Aorta (tissue), 5 donors: Measurements from ENCODE around the gene RNF215. TPM values are rescaled to one million over a fixed set of nuclear protein-coding genes. Genes with fewer than 3 reads are reported as not detected.

Source experiments
- ATAC-seq: fragments of 200-7000 bp; cut with Tn5 transposase; one replicate; pipeline ENCODE4 v1.9.1; 2022; ENCODE audit warnings: moderate library complexity; ENCODE audit not compliant: low FRiP score
- DNase-seq, 2 donors: peaks; one replicate each; pipeline ENCODE4 v3.0.0-alpha.2; 2020
- H3K27ac ChIP-seq, 2 donors: one replicate each; pipeline ENCODE4 v1.5.1; 2013; ENCODE audit warnings: low read length in 2 of 2, mild to moderate bottlenecking in 2 of 2, moderate library complexity in 2 of 2, control low read depth in 1 of 2, inconsistent platforms in 1 of 2, low read depth in 1 of 2
- H3K27me3 ChIP-seq, 2 donors: one replicate each; pipeline ENCODE4 v1.6.1; 2013; ENCODE audit warnings: control low read depth in 1 of 2, low read length in 1 of 2, mild to moderate bottlenecking in 1 of 2, moderate library complexity in 1 of 2; ENCODE audit not compliant: insufficient read depth in 2 of 2, control insufficient read depth in 1 of 2
- H3K36me3 ChIP-seq, 2 donors: one replicate each; pipeline ENCODE4 v1.6.1; 2013; ENCODE audit warnings: control low read depth in 1 of 2, low read length in 1 of 2, mild to moderate bottlenecking in 1 of 2; ENCODE audit not compliant: insufficient read depth in 2 of 2, control insufficient read depth in 1 of 2
- H3K4me1 ChIP-seq, 2 donors: one replicate each; pipeline ENCODE4 v1.6.1; 2013; ENCODE audit warnings: low read length in 2 of 2, control low read depth in 1 of 2, mild to moderate bottlenecking in 1 of 2, moderate library complexity in 1 of 2; ENCODE audit not compliant: insufficient read depth in 2 of 2, control insufficient read depth in 1 of 2
- H3K4me3 ChIP-seq, 2 donors: one replicate each; pipeline ENCODE4 v1.5.1; 2013; ENCODE audit warnings: low read length in 2 of 2, control low read depth in 1 of 2, mild to moderate bottlenecking in 1 of 2
- H3K9me3 ChIP-seq: one replicate; pipeline ENCODE4 v1.6.1; 2013; ENCODE audit warnings: mild to moderate bottlenecking, low read length; ENCODE audit not compliant: control insufficient read depth
- whole genome bisulfite sequencing, 2 donors: extraction: QIAGEN DNeasy Blood & Tissue Kit; methylation state at CpG; one replicate each; pipeline ENCODE4 v1.1.7; 2013; 5-methylcytosine and 5-hydroxymethylcytosine counted together
- intact Hi-C, 2 donors: fragments of 100-400 bp; cut with DNase I; formaldehyde crosslinking; loops; one replicate each; pipeline versions ENCODE4 v1.14.2 to v1.15.0; 2022
- polyA plus RNA-seq, 2 donors: library from polyadenylated mRNA; stranded (reverse); fragments of 200-250 nt; gene quantifications; one replicate each; pipeline ENCODE4 v1.2.3, GENCODE V29; 2013
- total RNA-seq, 2 donors: library from RNA; stranded (reverse); fragmentation: NEBNext Ultra II Directional; extraction: Animal tissue kit (Norgen Biotek cat#: 25700); gene quantifications; one replicate each; pipeline ENCODE4 v1.2.1, GENCODE V29; 2021
- donor health status: healthy with polysubstance abuse.
- donor health status: Bipolar disorder and iron deficiency.
- donor health status: DM: no; HTN: no; CAD: no.
- donor health status: DM: no; HTN: no; CAD: no.
- donor health status: DM: yes; HTN: yes; CAD: no.

RNF215 gene
- total and polyA plus RNA-seq, 4 donors, result 4.5 to 22.6 (median 18.3) TPM

DNA sequence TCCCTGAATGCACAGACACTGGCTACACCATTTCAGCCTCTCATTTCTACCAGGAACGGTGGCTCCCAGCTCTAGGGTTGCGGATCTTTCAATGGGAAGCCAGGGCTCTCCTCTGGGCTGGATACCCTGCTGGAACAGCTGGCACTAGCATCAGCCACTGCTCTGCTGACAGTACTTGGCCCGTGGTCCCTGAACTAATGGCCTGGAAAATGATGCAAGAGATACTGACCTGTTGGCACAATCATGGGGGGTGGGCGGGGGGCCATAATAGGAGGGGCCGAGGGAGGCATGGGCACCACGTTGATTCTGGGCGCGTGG lies 49.8 kb downstream of the RNF215 start:
- WGBS, 2 donors, result 41 to 50% methylated on average over 8 of the region's 8 CpGs
- no peak for ATAC-seq
- Histone ChIP-seq H3K4me1 (no peaks in the 10 kb centered on the region), H3K9me3 (no peaks in the 10 kb centered on the region), H3K4me3 (no peak overlapping the region), H3K36me3 (peaks cover 4 to 40% of the 10 kb centered on the region in 2 donors), H3K27me3 (no peaks in the 10 kb centered on the region), H3K27ac (no peak overlapping the region)
- intact Hi-C loops, result no loop called here
- DNase-seq, result no peak

DNA sequence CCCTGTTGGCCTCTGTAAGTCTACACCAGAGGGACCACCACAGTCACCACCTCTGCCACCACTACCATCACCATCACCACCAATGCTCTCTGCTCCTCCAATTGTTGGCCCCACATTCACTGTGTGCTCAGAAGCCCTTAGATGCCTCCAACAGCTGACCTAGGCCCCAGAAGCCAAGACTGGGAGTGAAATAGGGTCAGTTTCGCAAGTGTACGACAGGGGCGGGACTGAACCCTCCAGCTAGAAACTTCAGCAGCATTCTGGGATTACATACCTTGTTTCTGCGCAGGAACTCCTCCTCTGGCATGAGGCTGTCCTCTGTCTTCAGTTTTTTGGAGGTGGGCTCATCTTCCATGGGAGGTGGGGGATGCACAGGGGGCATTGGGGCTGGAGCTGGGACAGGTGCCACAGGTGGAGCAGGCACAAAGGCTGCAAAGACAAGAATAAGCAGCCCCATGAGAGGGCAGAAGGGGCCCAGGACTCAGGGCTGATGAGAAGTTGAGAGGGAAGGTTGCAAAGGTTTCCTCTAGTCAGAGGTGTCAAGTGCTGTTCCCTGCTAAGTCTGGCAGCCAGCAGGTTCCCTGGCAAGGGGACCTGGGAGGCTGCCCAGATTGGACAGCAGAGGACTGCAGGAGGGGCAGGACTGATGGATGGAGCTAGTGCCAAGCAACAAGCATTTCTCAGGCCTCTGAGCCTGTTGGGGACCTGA lies 50.3 kb downstream of the RNF215 start:
- H3K27ac ChIP-seq, result no peak overlapping the region
- H3K36me3 ChIP-seq, result peaks cover 4 to 35% of the 10 kb centered on the region in 2 donors
- WGBS, 2 donors, result 93 to 94% methylated on average over 4 of the region's 4 CpGs

GRCh38 chr22:30335236-30335635 lies 52.0 kb downstream of the RNF215 start:
- Histone ChIP-seq H3K36me3 (peaks cover 4 to 32% of the 10 kb centered on the region in 2 donors), H3K27me3 (no peaks in the 10 kb centered on the region), H3K27ac (no peak overlapping the region), H3K4me3 (no peak overlapping the region), H3K9me3 (no peaks in the 10 kb centered on the region), H3K4me1 (no peaks in the 10 kb centered on the region)
- ATAC-seq, result no peak
- no peak for DNase-seq
- intact Hi-C loops, result no loop called here
- WGBS, 2 donors, result 97% methylated on average over 1 of the region's 1 CpG

More for the DNA sequence above, 50.3 kb downstream of the RNF215 start:
- Histone ChIP-seq H3K4me3 (no peak overlapping the region), H3K27me3 (no peaks in the 10 kb centered on the region), H3K9me3 (no peaks in the 10 kb centered on the region), H3K4me1 (no peaks in the 10 kb centered on the region)
- no peak for DNase-seq
- ATAC-seq, result no peak
- intact Hi-C loops, result no loop called here

- WGBS, 2 donors, result 95 to 96% methylated on average over 4 of the region's 4 CpGs
- Histone ChIP-seq H3K4me1 (no peaks in the 10 kb centered on the region), H3K4me3 (no peak overlapping the region), H3K27me3 (no peaks in the 10 kb centered on the region), H3K27ac (no peak overlapping the region), H3K36me3 (peaks cover 4 to 28% of the 10 kb centered on the region in 2 donors), H3K9me3 (no peaks in the 10 kb centered on the region)
- DNase-seq (no peak), ATAC-seq (no peak)
- intact Hi-C loops, result no loop called here
These were observed 52.6 kb downstream of the RNF215 start for GRCh38 chr22:30334646-30335045.

DNA sequence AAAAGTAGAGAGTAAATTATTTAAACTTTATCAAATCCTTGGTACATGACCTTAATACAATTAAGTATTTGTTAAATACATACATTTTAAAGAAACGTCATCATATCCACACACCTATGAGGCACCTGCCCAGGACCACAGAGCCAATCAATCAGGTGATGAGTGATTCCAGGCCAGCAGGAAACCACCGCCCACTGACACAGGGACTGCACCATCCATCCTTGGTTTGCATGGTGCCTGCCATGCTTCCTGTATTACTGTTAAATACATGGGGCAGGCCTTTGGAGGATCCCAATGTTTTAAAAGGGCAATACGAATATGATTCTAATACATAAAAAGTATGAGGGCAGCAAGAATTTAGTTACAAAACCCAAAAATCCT lies 53.5 kb downstream of the RNF215 start:
- intact Hi-C loops, result no loop called here
- no peak overlapping the region for H3K27ac ChIP-seq
- H3K36me3 ChIP-seq, result peaks cover 4 to 21% of the 10 kb centered on the region in 2 donors
- H3K27me3 ChIP-seq, result no peaks in the 10 kb centered on the region
- WGBS, 2 donors, result 78 to 82% methylated on average over 3 of the region's 3 CpGs
- no peaks in the 10 kb centered on the region for H3K4me1 ChIP-seq
- no peak overlapping the region for H3K4me3 ChIP-seq
- DNase-seq (no peak), ATAC-seq (no peak)
- H3K9me3 ChIP-seq, result no peaks in the 10 kb centered on the region

DNA sequence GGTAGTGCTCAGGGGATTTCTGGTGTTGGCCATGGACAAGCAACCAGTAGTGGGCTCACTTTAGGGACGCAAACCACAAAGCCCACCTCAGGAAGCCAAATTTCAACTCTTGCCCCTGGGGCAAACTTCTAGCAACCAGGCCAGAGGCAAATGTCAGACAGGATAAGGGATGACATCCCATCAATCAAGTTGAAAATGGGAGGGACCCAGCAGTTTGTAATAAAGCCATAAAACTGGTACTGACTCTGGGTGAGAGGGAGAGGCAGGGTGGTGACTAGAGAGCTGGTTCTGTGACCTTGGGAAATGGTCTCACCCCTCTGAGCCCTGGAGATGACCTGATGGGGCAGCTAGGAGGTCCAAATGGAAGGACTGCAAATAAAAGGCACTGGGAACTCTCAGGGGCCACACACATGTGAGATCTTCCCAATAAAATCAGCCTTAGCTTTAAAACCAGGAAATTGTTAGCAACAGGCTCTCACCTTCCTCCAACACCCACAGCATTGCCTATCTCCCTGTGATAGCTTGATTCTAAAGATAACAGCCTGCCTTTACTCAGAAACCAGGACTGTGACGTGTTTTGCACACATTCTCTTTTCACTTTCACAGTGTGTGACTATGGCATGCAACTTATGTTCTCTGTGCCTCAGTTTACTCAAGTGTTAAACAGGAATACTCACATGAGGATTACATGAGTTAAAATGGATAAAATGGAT lies 54.1 kb downstream of the RNF215 start:
- H3K27me3 ChIP-seq, result no peaks in the 10 kb centered on the region
- no peaks in the 10 kb centered on the region for H3K9me3 ChIP-seq
- ATAC-seq (no peak), DNase-seq (no peak)
- 82 to 88% methylated on average over 2 of the region's 2 CpGs for WGBS, 2 donors
- no peak overlapping the region for H3K27ac ChIP-seq
- no peak overlapping the region for H3K4me3 ChIP-seq
- H3K4me1 ChIP-seq, result no peaks in the 10 kb centered on the region
- intact Hi-C loops, result no loop called here
- peaks cover 4 to 19% of the 10 kb centered on the region in 2 donors for H3K36me3 ChIP-seq

DNA sequence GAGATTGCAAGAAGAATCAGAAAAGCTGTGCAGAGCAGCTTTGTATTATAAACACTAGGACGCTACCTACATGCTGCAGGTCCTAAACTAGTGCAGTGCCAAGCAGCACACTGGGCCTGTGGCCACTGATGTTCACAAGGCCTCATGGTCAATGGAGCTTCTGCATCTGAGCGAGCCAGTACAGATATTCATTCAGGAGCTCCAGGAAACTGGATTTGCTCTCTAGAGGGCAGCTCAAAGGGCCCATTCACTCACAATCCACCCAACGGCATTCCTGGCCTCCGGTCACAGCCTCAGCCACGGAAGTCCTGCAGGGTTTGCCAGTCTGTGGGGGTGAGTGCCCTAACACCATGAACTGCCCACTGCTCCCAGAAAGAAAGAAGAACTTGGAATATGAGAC lies 54.7 kb downstream of the RNF215 start:
- ATAC-seq, result no peak
- WGBS, 2 donors, result 67 to 76% methylated on average over 5 of the region's 5 CpGs
- Histone ChIP-seq H3K4me1 (no peaks in the 10 kb centered on the region), H3K4me3 (no peak overlapping the region), H3K27me3 (no peaks in the 10 kb centered on the region), H3K9me3 (no peaks in the 10 kb centered on the region), H3K27ac (no peak overlapping the region), H3K36me3 (peaks cover 4 to 16% of the 10 kb centered on the region in 2 donors)
- intact Hi-C loops, result no loop called here
- DNase-seq, result no peak
